Measurements from ENCODE around the gene NOM1. TPM values are rescaled to one million over a fixed set of nuclear protein-coding genes. Genes with fewer than 3 reads are reported as not detected.
A peak's percentile ranks its signal among the peaks of the same experiment; 100 is the strongest.

The NOM1 gene
- total and polyA plus RNA-seq, 5 experiments from 2014 or later: 2.2 to 40.1 (median 7.2) TPM

GRCh38 chr7:157003756-157004520 is 54.4 kb downstream of the NOM1 start:
- ATAC-seq: no peak
- peak overlapping the region in 5 of 10 donors; percentile 1 to 49 (median 45) for H3K4me3 Mint-ChIP-seq
- H3K4me1 Mint-ChIP-seq: peaks cover 14 to 52% (median 36%) of the 10 kb centered on the region in 4 donors
- H3K9me3 Mint-ChIP-seq: no peaks in the 10 kb centered on the region
- POLR2A ChIA-PET: no interaction called here
- peak overlapping the region in 1 of 10 donors; percentile 24 for H3K27ac Mint-ChIP-seq
- DNase-seq: no peak
- peaks cover 0 to 8% (median 0%) of the 10 kb centered on the region in 3 donors for H3K36me3 Mint-ChIP-seq
- H3K27me3 Mint-ChIP-seq: peaks cover 27 to 83% (median 55%) of the 10 kb centered on the region in 5 donors

GRCh38 chr7:157004521-157005455 is 55.3 kb downstream of the NOM1 start:
- Mint-ChIP-seq H3K9me3 (no peaks in the 10 kb centered on the region), H3K4me1 (peaks cover 14 to 55% (median 34%) of the 10 kb centered on the region in 4 donors), H3K27ac (peak overlapping the region in 1 of 10 donors; percentile 24), H3K4me3 (peak overlapping the region in 6 of 10 donors; percentile 1 to 63 (median 40)), H3K36me3 (peaks cover 0 to 12% (median 0%) of the 10 kb centered on the region in 3 donors), H3K27me3 (peaks cover 24 to 85% (median 52%) of the 10 kb centered on the region in 5 donors)
- no peak for DNase-seq
- ATAC-seq: no peak
- POLR2A ChIA-PET: no interaction called here

- Mint-ChIP-seq H3K4me3 (peak overlapping the region in 2 of 10 donors; percentile 13 to 45), H3K4me1 (peaks cover 12 to 48% (median 31%) of the 10 kb centered on the region in 4 donors), H3K9me3 (no peaks in the 10 kb centered on the region), H3K27me3 (peaks cover 22 to 77% (median 47%) of the 10 kb centered on the region in 5 donors), H3K36me3 (peaks cover 0 to 12% (median 0%) of the 10 kb centered on the region in 3 donors), H3K27ac (no peak overlapping the region)
- ATAC-seq (no peak), DNase-seq (no peak)
- POLR2A ChIA-PET: no interaction called here
Observed at GRCh38 chr7:157005456-157006204, 56.1 kb downstream of the NOM1 start.

- Mint-ChIP-seq H3K9me3 (no peaks in the 10 kb centered on the region), H3K27ac (no peak overlapping the region), H3K4me3 (peak overlapping the region in 2 of 10 donors; percentile 13 to 45), H3K36me3 (peaks cover 0 to 9% (median 0%) of the 10 kb centered on the region in 3 donors), H3K27me3 (peaks cover 16 to 74% (median 41%) of the 10 kb centered on the region in 5 donors), H3K4me1 (peaks cover 8 to 45% (median 27%) of the 10 kb centered on the region in 4 donors)
- DNase-seq (no peak), ATAC-seq (no peak)
- POLR2A ChIA-PET: no interaction called here
Observed at GRCh38 chr7:157006205-157006747, 56.8 kb downstream of the NOM1 start.

- POLR2A ChIA-PET: no interaction called here
- Mint-ChIP-seq H3K27ac (no peak overlapping the region), H3K4me3 (no peak overlapping the region), H3K27me3 (peaks cover 18 to 74% (median 41%) of the 10 kb centered on the region in 5 donors), H3K36me3 (peaks cover 0 to 9% (median 0%) of the 10 kb centered on the region in 3 donors), H3K9me3 (no peaks in the 10 kb centered on the region), H3K4me1 (peaks cover 11 to 45% (median 28%) of the 10 kb centered on the region in 4 donors)
- DNase-seq (no peak), ATAC-seq (no peak)
Observed at GRCh38 chr7:157006829-157007469, 57.4 kb downstream of the NOM1 start.

- Mint-ChIP-seq H3K4me1 (peaks cover 10 to 41% (median 26%) of the 10 kb centered on the region in 4 donors), H3K4me3 (no peak overlapping the region), H3K27ac (no peak overlapping the region), H3K9me3 (no peaks in the 10 kb centered on the region), H3K27me3 (peaks cover 19 to 74% (median 43%) of the 10 kb centered on the region in 5 donors), H3K36me3 (peaks cover 0 to 7% (median 0%) of the 10 kb centered on the region in 3 donors)
- POLR2A ChIA-PET: no interaction called here
- ATAC-seq (no peak), DNase-seq (no peak)
Observed at GRCh38 chr7:157007470-157008066, 58.1 kb downstream of the NOM1 start.

- DNase-seq (no peak), ATAC-seq (no peak)
- Mint-ChIP-seq H3K4me3 (peak overlapping the region; percentile 2 to 74 (median 46)), H3K27ac (no peak overlapping the region), H3K36me3 (peaks cover 0 to 7% (median 0%) of the 10 kb centered on the region in 3 donors), H3K27me3 (peaks cover 19 to 77% (median 51%) of the 10 kb centered on the region in 5 donors), H3K9me3 (no peaks in the 10 kb centered on the region), H3K4me1 (peaks cover 10 to 36% (median 26%) of the 10 kb centered on the region in 4 donors)
- POLR2A ChIA-PET: no interaction called here
Observed at GRCh38 chr7:157008206-157009169, 59.0 kb downstream of the NOM1 start.

GRCh38 chr7:157009170-157009777 is 59.8 kb downstream of the NOM1 start:
- H3K9me3 Mint-ChIP-seq: no peaks in the 10 kb centered on the region
- DNase-seq (no peak), ATAC-seq (no peak)
- peaks cover 24 to 77% (median 55%) of the 10 kb centered on the region in 5 donors for H3K27me3 Mint-ChIP-seq
- H3K4me1 Mint-ChIP-seq: peaks cover 10 to 29% (median 21%) of the 10 kb centered on the region in 4 donors
- POLR2A ChIA-PET: no interaction called here
- H3K36me3 Mint-ChIP-seq: peaks cover 0 to 6% (median 0%) of the 10 kb centered on the region in 3 donors
- peak overlapping the region in 1 of 10 donors; percentile 34 for H3K27ac Mint-ChIP-seq
- peak overlapping the region in 9 of 10 donors; percentile 2 to 78 (median 34) for H3K4me3 Mint-ChIP-seq

GRCh38 chr7:157009778-157010587 is 60.5 kb downstream of the NOM1 start:
- Mint-ChIP-seq H3K27me3 (peaks cover 24 to 77% (median 57%) of the 10 kb centered on the region in 5 donors), H3K27ac (no peak overlapping the region), H3K9me3 (no peaks in the 10 kb centered on the region), H3K36me3 (peaks cover 0 to 5% (median 0%) of the 10 kb centered on the region in 3 donors), H3K4me1 (peaks cover 8 to 22% (median 15%) of the 10 kb centered on the region in 4 donors), H3K4me3 (peak overlapping the region in 3 of 10 donors; percentile 41 to 78 (median 74))
- no peak for DNase-seq
- peak in 1 of 2 donors; percentile 31 for ATAC-seq
- POLR2A ChIA-PET: no interaction called here

All from naive thymus-derived CD8-positive, alpha-beta T cell (primary cell).